ENCODE measurements around the gene CLMN.

GRCh38 chr14:95341564-95341963 lies 21.9 kb upstream of the CLMN start:
- TF ChIP-seq, protein P1, sequence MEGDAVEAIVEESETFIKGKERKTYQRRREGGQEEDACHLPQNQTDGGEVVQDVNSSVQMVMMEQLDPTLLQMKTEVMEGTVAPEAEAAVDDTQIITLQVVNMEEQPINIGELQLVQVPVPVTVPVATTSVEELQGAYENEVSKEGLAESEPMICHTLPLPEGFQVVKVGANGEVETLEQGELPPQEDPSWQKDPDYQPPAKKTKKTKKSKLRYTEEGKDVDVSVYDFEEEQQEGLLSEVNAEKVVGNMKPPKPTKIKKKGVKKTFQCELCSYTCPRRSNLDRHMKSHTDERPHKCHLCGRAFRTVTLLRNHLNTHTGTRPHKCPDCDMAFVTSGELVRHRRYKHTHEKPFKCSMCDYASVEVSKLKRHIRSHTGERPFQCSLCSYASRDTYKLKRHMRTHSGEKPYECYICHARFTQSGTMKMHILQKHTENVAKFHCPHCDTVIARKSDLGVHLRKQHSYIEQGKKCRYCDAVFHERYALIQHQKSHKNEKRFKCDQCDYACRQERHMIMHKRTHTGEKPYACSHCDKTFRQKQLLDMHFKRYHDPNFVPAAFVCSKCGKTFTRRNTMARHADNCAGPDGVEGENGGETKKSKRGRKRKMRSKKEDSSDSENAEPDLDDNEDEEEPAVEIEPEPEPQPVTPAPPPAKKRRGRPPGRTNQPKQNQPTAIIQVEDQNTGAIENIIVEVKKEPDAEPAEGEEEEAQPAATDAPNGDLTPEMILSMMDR (IDR thresholded peaks at IDR 0.05): no peak
- TF ChIP-seq POLR2A (IDR thresholded peaks at IDR 0.05): no peak

All from prostate gland (tissue), 2 donors.